ENCODE measurements around the gene RPS6KA4. TPM values are rescaled to one million over a fixed set of nuclear protein-coding genes. Genes with fewer than 3 reads are reported as not detected.

RPS6KA4 gene
- total RNA-seq, 5 donors from 2014 or later (not counting 1 experiment from before 2014, with no cell fraction given), result 16.5 to 48.7 (median 43.7) TPM

- Histone ChIP-seq H3K4me3 (ENCODE audit: control insufficient read depth in 1 of 2, extremely low read depth in 1 of 2, low read length in 1 of 2) (no peak overlapping the region), H3K27me3 (replicated peaks in 1 of 2; ENCODE audit: control insufficient read depth in 2 of 2, extremely low read depth in 1 of 2, insufficient read depth in 2 of 2, low read length in 1 of 2) (peaks cover 0 to 19% of the 10 kb centered on the region in 2 experiments), H3K27ac (ENCODE audit: low read length) (no peak overlapping the region), H3K9me3 (no peaks in the 10 kb centered on the region), H3K4me1 (ENCODE audit: control insufficient read depth in 1 of 2, extremely low read depth in 1 of 2, insufficient read depth in 2 of 2, low read length in 2 of 2) (peaks cover 3 to 15% of the 10 kb centered on the region in 2 experiments), H3K36me3 (ENCODE audit: control insufficient read depth in 2 of 2, extremely low read depth in 1 of 2, insufficient read depth in 1 of 2, low read length in 1 of 2) (no peaks in the 10 kb centered on the region)
- H3K36me3 Mint-ChIP-seq, result no peaks in the 10 kb centered on the region
- no peak for DNase-seq
- H3K4me1 Mint-ChIP-seq, result peaks cover 29 to 38% (median 35%) of the 10 kb centered on the region in 3 donors
- no peaks in the 10 kb centered on the region for H3K27me3 Mint-ChIP-seq
- ATAC-seq (replicated peaks in 1 of 4), result no peak
- no peak overlapping the region for H3K27ac Mint-ChIP-seq
- H3K9me3 Mint-ChIP-seq, result no peaks in the 10 kb centered on the region
- CTCF ChIA-PET, result no interaction called here
- H3K4me3 Mint-ChIP-seq, result no peak overlapping the region
- POLR2A ChIA-PET, result no interaction called here
These were observed 29.0 kb downstream of the RPS6KA4 start for GRCh38 chr11:64387916-64388315.

DNA sequence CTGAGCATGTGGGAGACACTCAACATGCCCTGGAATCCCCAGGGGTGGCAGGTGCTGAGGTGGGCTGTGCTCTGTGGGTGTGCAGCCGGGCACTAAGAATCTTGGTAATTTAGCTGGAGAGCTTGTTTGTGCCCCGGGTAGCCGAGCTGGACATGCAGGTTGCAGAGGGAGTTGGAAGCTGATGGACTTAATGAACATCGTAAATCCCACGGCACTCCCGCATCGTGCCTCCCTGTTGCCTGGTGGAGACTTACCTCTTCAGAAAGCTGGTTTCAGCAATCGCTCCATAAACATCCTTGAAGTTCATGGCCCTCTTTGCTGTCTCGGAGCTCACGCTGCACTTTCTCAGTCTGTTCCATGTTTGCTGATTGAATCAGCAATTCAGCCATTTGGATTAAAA lies 29.9 kb downstream of the RPS6KA4 start:
- no peaks in the 10 kb centered on the region for H3K27me3 Mint-ChIP-seq
- no peaks in the 10 kb centered on the region for H3K36me3 ChIP-seq (ENCODE audit: control insufficient read depth in 2 of 2, extremely low read depth in 1 of 2, insufficient read depth in 1 of 2, low read length in 1 of 2)
- H3K4me3 Mint-ChIP-seq, result no peak overlapping the region
- DNase-seq (no peak), ATAC-seq (replicated peaks in 1 of 4) (no peak)
- no peak overlapping the region for H3K4me3 ChIP-seq (ENCODE audit: control insufficient read depth in 1 of 2, extremely low read depth in 1 of 2, low read length in 1 of 2)
- H3K4me1 Mint-ChIP-seq, result peaks cover 29 to 38% (median 35%) of the 10 kb centered on the region in 3 donors
- POLR2A ChIA-PET, result no interaction called here
- no peaks in the 10 kb centered on the region for H3K9me3 Mint-ChIP-seq
- no peak overlapping the region for H3K27ac ChIP-seq (ENCODE audit: low read length)
- H3K27me3 ChIP-seq (replicated peaks in 1 of 2; ENCODE audit: control insufficient read depth in 2 of 2, extremely low read depth in 1 of 2, insufficient read depth in 2 of 2, low read length in 1 of 2), result peaks cover 0 to 15% of the 10 kb centered on the region in 2 experiments
- CTCF ChIA-PET, result no interaction called here
- H3K27ac Mint-ChIP-seq, result no peak overlapping the region
- peaks cover 3 to 15% of the 10 kb centered on the region in 2 experiments for H3K4me1 ChIP-seq (ENCODE audit: control insufficient read depth in 1 of 2, extremely low read depth in 1 of 2, insufficient read depth in 2 of 2, low read length in 2 of 2)
- WGBS (ENCODE audit: insufficient coverage), result 94% methylated on average over 10 of the region's 10 CpGs
- H3K36me3 Mint-ChIP-seq, result no peaks in the 10 kb centered on the region
- no peaks in the 10 kb centered on the region for H3K9me3 ChIP-seq

GRCh38 chr11:64389851-64390250 lies 30.9 kb downstream of the RPS6KA4 start:
- Histone ChIP-seq H3K27ac (ENCODE audit: low read length) (no peak overlapping the region), H3K4me1 (ENCODE audit: control insufficient read depth in 1 of 2, extremely low read depth in 1 of 2, insufficient read depth in 2 of 2, low read length in 2 of 2) (peaks cover 3 to 15% of the 10 kb centered on the region in 2 experiments), H3K36me3 (ENCODE audit: control insufficient read depth in 2 of 2, extremely low read depth in 1 of 2, insufficient read depth in 1 of 2, low read length in 1 of 2) (no peaks in the 10 kb centered on the region), H3K27me3 (replicated peaks in 1 of 2; ENCODE audit: control insufficient read depth in 2 of 2, extremely low read depth in 1 of 2, insufficient read depth in 2 of 2, low read length in 1 of 2) (peaks cover 0 to 8% of the 10 kb centered on the region in 2 experiments), H3K4me3 (ENCODE audit: control insufficient read depth in 1 of 2, extremely low read depth in 1 of 2, low read length in 1 of 2) (no peak overlapping the region), H3K9me3 (no peaks in the 10 kb centered on the region)
- ATAC-seq (replicated peaks in 1 of 4) (no peak), DNase-seq (no peak)
- Mint-ChIP-seq H3K27ac (no peak overlapping the region), H3K9me3 (no peaks in the 10 kb centered on the region), H3K36me3 (no peaks in the 10 kb centered on the region), H3K4me1 (peaks cover 29 to 41% (median 35%) of the 10 kb centered on the region in 3 donors), H3K4me3 (peak overlapping the region in 1 of 3 donors; percentile 75), H3K27me3 (peaks cover 0 to 1% of the 10 kb centered on the region in 2 donors)
- no CpG with 5 or more reads among the region's 2 CpGs for WGBS (ENCODE audit: insufficient coverage)
- CTCF ChIA-PET, result no interaction called here
- POLR2A ChIA-PET, result no interaction called here

- no peaks in the 10 kb centered on the region for H3K9me3 ChIP-seq
- ChIA-PET POLR2A (no interaction called here), CTCF (no interaction called here)
- 90% methylated on average over 1 of the region's 3 CpGs for WGBS (ENCODE audit: insufficient coverage)
- H3K27ac Mint-ChIP-seq, result no peak overlapping the region
- peaks cover 0 to 8% of the 10 kb centered on the region in 2 experiments for H3K27me3 ChIP-seq (replicated peaks in 1 of 2; ENCODE audit: control insufficient read depth in 2 of 2, extremely low read depth in 1 of 2, insufficient read depth in 2 of 2, low read length in 1 of 2)
- H3K4me3 ChIP-seq (ENCODE audit: control insufficient read depth in 1 of 2, extremely low read depth in 1 of 2, low read length in 1 of 2), result no peak overlapping the region
- H3K27me3 Mint-ChIP-seq, result peaks cover 0 to 4% of the 10 kb centered on the region in 2 donors
- ATAC-seq (replicated peaks in 1 of 4) (no peak), DNase-seq (no peak)
- no peaks in the 10 kb centered on the region for H3K36me3 ChIP-seq (ENCODE audit: control insufficient read depth in 2 of 2, extremely low read depth in 1 of 2, insufficient read depth in 1 of 2, low read length in 1 of 2)
- H3K27ac ChIP-seq (ENCODE audit: low read length), result no peak overlapping the region
- H3K4me1 ChIP-seq (ENCODE audit: control insufficient read depth in 1 of 2, extremely low read depth in 1 of 2, insufficient read depth in 2 of 2, low read length in 2 of 2), result peaks cover 3 to 15% of the 10 kb centered on the region in 2 experiments
- no peaks in the 10 kb centered on the region for H3K36me3 Mint-ChIP-seq
- peaks cover 29 to 43% (median 35%) of the 10 kb centered on the region in 3 donors for H3K4me1 Mint-ChIP-seq
- H3K9me3 Mint-ChIP-seq, result no peaks in the 10 kb centered on the region
- peak overlapping the region in 1 of 3 donors; percentile 75 for H3K4me3 Mint-ChIP-seq
These were observed 31.6 kb downstream of the RPS6KA4 start for GRCh38 chr11:64390558-64390957.

GRCh38 chr11:64391839-64392238 lies 32.9 kb downstream of the RPS6KA4 start:
- Histone ChIP-seq H3K36me3 (ENCODE audit: control insufficient read depth in 2 of 2, extremely low read depth in 1 of 2, insufficient read depth in 1 of 2, low read length in 1 of 2) (no peaks in the 10 kb centered on the region), H3K4me3 (ENCODE audit: control insufficient read depth in 1 of 2, extremely low read depth in 1 of 2, low read length in 1 of 2) (no peak overlapping the region), H3K27me3 (replicated peaks in 1 of 2; ENCODE audit: control insufficient read depth in 2 of 2, extremely low read depth in 1 of 2, insufficient read depth in 2 of 2, low read length in 1 of 2) (peaks cover 0 to 18% of the 10 kb centered on the region in 2 experiments), H3K9me3 (no peaks in the 10 kb centered on the region), H3K4me1 (ENCODE audit: control insufficient read depth in 1 of 2, extremely low read depth in 1 of 2, insufficient read depth in 2 of 2, low read length in 2 of 2) (peaks cover 3 to 15% of the 10 kb centered on the region in 2 experiments), H3K27ac (ENCODE audit: low read length) (no peak overlapping the region)
- ATAC-seq (replicated peaks in 1 of 4) (no peak), DNase-seq (no peak)
- Mint-ChIP-seq H3K36me3 (no peaks in the 10 kb centered on the region), H3K27me3 (peaks cover 0 to 13% of the 10 kb centered on the region in 2 donors), H3K9me3 (no peaks in the 10 kb centered on the region), H3K4me3 (peak overlapping the region in 1 of 3 donors; percentile 75), H3K4me1 (peaks cover 24 to 34% (median 29%) of the 10 kb centered on the region in 3 donors), H3K27ac (no peak overlapping the region)
- ChIA-PET POLR2A (interaction anchor here in 1 of 2 donors (0.7 kb wide), 1 partner anchor 30 kb away, joined by 3 read pairs; no protein-coding TSS in a partner anchor), CTCF (interaction anchor here in 1 of 2 donors (0.6 kb wide), 1 partner anchor 508 kb away, joined by 3 read pairs; no protein-coding TSS in a partner anchor)
- WGBS (ENCODE audit: insufficient coverage), result 100% methylated on average over 1 of the region's 3 CpGs

- Mint-ChIP-seq H3K9me3 (no peaks in the 10 kb centered on the region), H3K27me3 (peaks cover 0 to 21% of the 10 kb centered on the region in 2 donors), H3K4me1 (peaks cover 13 to 17% (median 14%) of the 10 kb centered on the region in 3 donors), H3K36me3 (no peaks in the 10 kb centered on the region), H3K27ac (no peak overlapping the region), H3K4me3 (no peak overlapping the region)
- 82% methylated on average over 10 of the region's 13 CpGs for WGBS (ENCODE audit: insufficient coverage)
- ChIA-PET POLR2A (no interaction called here), CTCF (no interaction called here)
- DNase-seq (no peak), ATAC-seq (replicated peaks in 1 of 4) (no peak)
- Histone ChIP-seq H3K4me1 (ENCODE audit: control insufficient read depth in 1 of 2, extremely low read depth in 1 of 2, insufficient read depth in 2 of 2, low read length in 2 of 2) (peaks cover 3 to 13% of the 10 kb centered on the region in 2 experiments), H3K27me3 (replicated peaks in 1 of 2; ENCODE audit: control insufficient read depth in 2 of 2, extremely low read depth in 1 of 2, insufficient read depth in 2 of 2, low read length in 1 of 2) (peaks cover 0 to 22% of the 10 kb centered on the region in 2 experiments), H3K9me3 (no peaks in the 10 kb centered on the region), H3K36me3 (ENCODE audit: control insufficient read depth in 2 of 2, extremely low read depth in 1 of 2, insufficient read depth in 1 of 2, low read length in 1 of 2) (no peaks in the 10 kb centered on the region), H3K4me3 (ENCODE audit: control insufficient read depth in 1 of 2, extremely low read depth in 1 of 2, low read length in 1 of 2) (no peak overlapping the region), H3K27ac (ENCODE audit: low read length) (no peak overlapping the region)
These were observed 36.6 kb downstream of the RPS6KA4 start for GRCh38 chr11:64395545-64396078.

All from T-cell (primary cell).